ENCODE results near the gene POLH. TPM values are rescaled to one million over a fixed set of nuclear protein-coding genes. Genes with fewer than 3 reads are reported as not detected.
"Not testable (repeated sequence)": the region's sequence is repeated elsewhere in the genome, so short reads cannot be mapped to it uniquely, and the experiment has no call there.

The POLH gene
- total and polyA plus RNA-seq, 2 experiments from 2014 or later, result 5.1 to 7.4 TPM

DNA sequence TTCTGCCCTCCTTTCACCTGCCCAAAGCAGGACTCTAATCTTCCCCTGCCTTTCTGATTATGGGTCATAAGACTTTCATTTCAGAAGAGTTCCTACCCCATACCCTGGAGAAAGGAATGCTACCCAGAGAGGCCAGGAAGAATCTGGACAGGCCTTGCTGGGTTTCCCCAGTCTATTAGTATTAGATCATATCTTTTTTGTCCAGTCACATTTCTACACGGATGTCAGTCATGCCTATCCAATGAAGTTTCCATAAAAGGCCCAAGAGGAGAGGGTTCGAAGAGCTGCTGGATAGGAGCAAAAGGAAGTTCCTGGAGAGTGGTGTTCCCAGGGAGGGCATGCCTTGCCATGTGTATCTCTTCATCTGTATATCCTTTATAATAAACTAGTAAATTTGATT lies 3.2 kb downstream of the POLH start:
- Histone ChIP-seq H3K4me1 (ENCODE audit: insufficient read depth) (peaks cover 13% of the 10 kb centered on the region), H3K27ac (no peak overlapping the region), H3K4me3 (no peak overlapping the region), H3K9me2 (replicated peaks; ENCODE audit: insufficient read depth) (no peaks in the 10 kb centered on the region), H3K79me2 (peaks cover 49% of the 10 kb centered on the region), H3K27me3 (no peaks in the 10 kb centered on the region), H2AFZ (no peak overlapping the region), H4K20me1 (ENCODE audit: insufficient read depth, poor library complexity, severe bottlenecking) (no peaks in the 10 kb centered on the region), H3K4me2 (peak overlapping the region; percentile 24), H3K36me3 (replicated peaks; ENCODE audit: insufficient read depth, low read depth) (no peaks in the 10 kb centered on the region), H3K9me3 (ENCODE audit: low read depth) (no peaks in the 10 kb centered on the region)
- DNase-seq (ENCODE audit: low spot score), result no peak
- TF ChIP-seq EZH2 (IDR thresholded peaks at IDR 0.05; ENCODE audit: borderline replicate concordance), result no peak
- TF ChIP-seq EZH2phosphoT487 (IDR thresholded peaks at IDR 0.05; ENCODE audit: low read depth, severe bottlenecking, unreplicated experiment), result no peak
- TF ChIP-seq, protein P1, sequence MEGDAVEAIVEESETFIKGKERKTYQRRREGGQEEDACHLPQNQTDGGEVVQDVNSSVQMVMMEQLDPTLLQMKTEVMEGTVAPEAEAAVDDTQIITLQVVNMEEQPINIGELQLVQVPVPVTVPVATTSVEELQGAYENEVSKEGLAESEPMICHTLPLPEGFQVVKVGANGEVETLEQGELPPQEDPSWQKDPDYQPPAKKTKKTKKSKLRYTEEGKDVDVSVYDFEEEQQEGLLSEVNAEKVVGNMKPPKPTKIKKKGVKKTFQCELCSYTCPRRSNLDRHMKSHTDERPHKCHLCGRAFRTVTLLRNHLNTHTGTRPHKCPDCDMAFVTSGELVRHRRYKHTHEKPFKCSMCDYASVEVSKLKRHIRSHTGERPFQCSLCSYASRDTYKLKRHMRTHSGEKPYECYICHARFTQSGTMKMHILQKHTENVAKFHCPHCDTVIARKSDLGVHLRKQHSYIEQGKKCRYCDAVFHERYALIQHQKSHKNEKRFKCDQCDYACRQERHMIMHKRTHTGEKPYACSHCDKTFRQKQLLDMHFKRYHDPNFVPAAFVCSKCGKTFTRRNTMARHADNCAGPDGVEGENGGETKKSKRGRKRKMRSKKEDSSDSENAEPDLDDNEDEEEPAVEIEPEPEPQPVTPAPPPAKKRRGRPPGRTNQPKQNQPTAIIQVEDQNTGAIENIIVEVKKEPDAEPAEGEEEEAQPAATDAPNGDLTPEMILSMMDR (IDR thresholded peaks at IDR 0.05; ENCODE audit: poor library complexity), result no peak
- WGBS (ENCODE audit: low lambda C conversion rate, missing lambda C conversion rate), result 93% methylated on average over 2 of the region's 2 CpGs

DNA sequence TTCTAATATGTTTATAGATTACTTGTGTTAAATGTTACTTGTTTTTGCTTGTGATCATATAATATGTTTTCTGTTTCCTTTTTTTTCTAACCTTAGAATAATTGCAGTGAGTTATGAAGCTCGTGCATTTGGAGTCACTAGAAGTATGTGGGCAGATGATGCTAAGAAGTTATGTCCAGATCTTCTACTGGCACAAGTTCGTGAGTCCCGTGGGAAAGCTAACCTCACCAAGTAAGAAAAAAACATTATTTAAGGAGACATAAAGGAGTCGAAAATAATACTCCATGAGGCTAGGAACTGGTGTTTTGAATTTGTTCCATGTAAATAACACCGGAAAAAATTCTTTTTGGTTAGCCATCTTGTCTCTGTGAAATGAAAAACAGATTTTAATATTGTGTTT lies 6.9 kb downstream of the POLH start:
- Histone ChIP-seq H3K27me3 (no peaks in the 10 kb centered on the region), H3K4me2 (no peak overlapping the region)

DNA sequence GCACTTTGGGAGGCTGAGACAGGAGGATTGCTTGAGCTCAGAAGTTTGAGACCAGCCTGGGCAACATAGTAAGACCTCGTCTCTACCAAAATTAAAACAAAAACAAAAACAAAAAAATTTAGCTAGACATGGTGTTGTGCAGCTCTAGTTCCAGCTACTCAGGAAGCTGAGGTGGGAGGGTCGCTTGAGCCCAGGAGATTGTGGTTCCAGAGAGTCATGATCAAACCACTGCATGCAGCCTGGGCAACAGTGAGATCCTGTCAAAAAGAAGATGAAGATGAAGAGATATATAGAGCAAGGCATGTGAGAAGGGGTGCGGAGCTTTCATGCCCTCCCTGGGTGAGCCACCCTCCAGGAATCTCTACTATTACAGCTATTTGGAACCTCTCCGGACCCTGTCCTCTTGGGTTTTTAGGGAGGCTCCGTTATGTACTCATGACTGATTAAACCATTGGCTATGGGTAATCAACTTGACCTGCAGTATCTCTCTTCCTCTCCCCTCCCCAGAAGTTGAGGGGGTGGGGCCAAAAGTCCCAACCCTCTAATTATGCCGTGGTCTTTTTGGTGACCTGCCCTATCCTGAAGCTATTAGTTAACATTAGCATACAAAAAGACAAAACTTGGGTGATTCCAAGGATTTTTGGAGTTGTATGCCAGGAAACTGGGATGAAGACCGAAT lies 9.0 kb downstream of the POLH start:
- TF ChIP-seq, protein P1 (IDR thresholded peaks at IDR 0.05; ENCODE audit: poor library complexity), result no peak
- TF ChIP-seq EZH2phosphoT487 (IDR thresholded peaks at IDR 0.05; ENCODE audit: low read depth, severe bottlenecking, unreplicated experiment), result no peak
- no peak for TF ChIP-seq EZH2 (IDR thresholded peaks at IDR 0.05; ENCODE audit: borderline replicate concordance)

More for the DNA sequence above, 6.9 kb downstream of the POLH start:
- no peak for TF ChIP-seq EZH2 (IDR thresholded peaks at IDR 0.05; ENCODE audit: borderline replicate concordance)
- no peaks in the 10 kb centered on the region for H4K20me1 ChIP-seq (ENCODE audit: insufficient read depth, poor library complexity, severe bottlenecking)
- WGBS (ENCODE audit: low lambda C conversion rate, missing lambda C conversion rate), result 88% methylated on average over 5 of the region's 5 CpGs
- peaks cover 23% of the 10 kb centered on the region for H3K79me2 ChIP-seq
- H3K36me3 ChIP-seq (replicated peaks; ENCODE audit: insufficient read depth, low read depth), result no peaks in the 10 kb centered on the region
- H3K9me2 ChIP-seq (replicated peaks; ENCODE audit: insufficient read depth), result no peaks in the 10 kb centered on the region
- no peak overlapping the region for H3K27ac ChIP-seq
- H2AFZ ChIP-seq, result no peak overlapping the region
- peaks cover 6% of the 10 kb centered on the region for H3K4me1 ChIP-seq (ENCODE audit: insufficient read depth)
- H3K4me3 ChIP-seq, result no peak overlapping the region
- H3K9me3 ChIP-seq (ENCODE audit: low read depth), result no peaks in the 10 kb centered on the region
- no peak for DNase-seq (ENCODE audit: low spot score)

DNA sequence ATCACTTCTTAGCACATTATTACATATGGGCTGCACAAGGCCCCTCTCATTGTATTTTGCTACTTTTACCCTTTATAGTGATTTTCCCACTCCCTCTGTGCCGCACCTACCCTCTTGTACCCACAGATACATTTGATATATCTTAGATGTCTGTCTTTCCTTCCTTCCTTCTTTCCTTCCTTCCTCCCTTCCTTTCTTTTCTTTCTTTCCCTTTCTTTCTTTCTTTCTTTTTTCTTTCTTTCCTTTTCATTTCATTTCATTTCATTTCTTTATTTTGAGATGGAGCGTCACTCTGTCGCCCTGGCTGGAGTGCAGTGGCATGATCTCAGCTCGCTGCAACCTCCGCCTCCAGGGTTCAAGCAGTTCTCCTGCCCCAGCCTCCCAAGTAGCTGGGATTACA lies 12.2 kb downstream of the POLH start:
- TF ChIP-seq EZH2 (IDR thresholded peaks at IDR 0.05; ENCODE audit: borderline replicate concordance) (no peak), EZH2phosphoT487 (IDR thresholded peaks at IDR 0.05; ENCODE audit: low read depth, severe bottlenecking, unreplicated experiment) (no peak)
- TF ChIP-seq, protein P1 (IDR thresholded peaks at IDR 0.05; ENCODE audit: poor library complexity), result no peak
- peaks cover 5% of the 10 kb centered on the region for H3K79me2 ChIP-seq

More for the DNA sequence above, 9.0 kb downstream of the POLH start:
- Histone ChIP-seq H3K79me2 (peaks cover 7% of the 10 kb centered on the region), H3K4me3 (no peak overlapping the region), H3K9me2 (replicated peaks; ENCODE audit: insufficient read depth) (no peaks in the 10 kb centered on the region), H3K4me2 (no peak overlapping the region), H3K4me1 (ENCODE audit: insufficient read depth) (no peaks in the 10 kb centered on the region), H3K36me3 (replicated peaks; ENCODE audit: insufficient read depth, low read depth) (no peaks in the 10 kb centered on the region), H3K9me3 (ENCODE audit: low read depth) (no peaks in the 10 kb centered on the region), H3K27me3 (no peaks in the 10 kb centered on the region), H3K27ac (no peak overlapping the region), H4K20me1 (ENCODE audit: insufficient read depth, poor library complexity, severe bottlenecking) (no peaks in the 10 kb centered on the region), H2AFZ (no peak overlapping the region)
- 96% methylated on average over 7 of the region's 7 CpGs for WGBS (ENCODE audit: low lambda C conversion rate, missing lambda C conversion rate)
- no peak for DNase-seq (ENCODE audit: low spot score)

DNA sequence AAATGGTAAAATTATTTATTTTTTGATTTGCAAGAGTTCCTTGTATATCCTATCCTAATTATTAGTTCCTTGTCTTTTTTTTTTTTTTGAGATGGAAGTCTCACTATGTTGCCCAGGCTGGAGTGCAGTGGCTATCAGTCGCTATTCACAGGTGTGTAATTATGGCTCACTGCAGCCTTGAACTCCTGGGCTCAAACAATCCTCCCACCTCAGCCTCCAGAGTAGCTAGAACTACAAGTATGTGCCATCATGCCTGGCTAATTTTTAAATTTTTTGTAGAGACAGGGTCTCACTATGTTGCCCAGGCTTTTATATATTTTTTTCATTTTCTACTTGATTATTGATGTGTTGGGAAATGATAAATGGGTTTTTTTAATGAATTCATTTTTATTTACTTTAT lies 13.6 kb downstream of the POLH start:
- H4K20me1 ChIP-seq (ENCODE audit: insufficient read depth, poor library complexity, severe bottlenecking); H3K4me2 ChIP-seq; H3K27ac ChIP-seq; H3K4me3 ChIP-seq; H3K36me3 ChIP-seq (replicated peaks; ENCODE audit: insufficient read depth, low read depth); H3K9me2 ChIP-seq (replicated peaks; ENCODE audit: insufficient read depth); H2AFZ ChIP-seq; H3K4me1 ChIP-seq (ENCODE audit: insufficient read depth); H3K9me3 ChIP-seq (ENCODE audit: low read depth); DNase-seq (ENCODE audit: low spot score); H3K79me2 ChIP-seq; H3K27me3 ChIP-seq: not testable (repeated sequence)
- 90% methylated on average over 1 of the region's 1 CpG for WGBS (ENCODE audit: low lambda C conversion rate, missing lambda C conversion rate)

More for the DNA sequence above, 12.2 kb downstream of the POLH start:
- 98% methylated on average over 5 of the region's 5 CpGs for WGBS (ENCODE audit: low lambda C conversion rate, missing lambda C conversion rate)
- H4K20me1 ChIP-seq (ENCODE audit: insufficient read depth, poor library complexity, severe bottlenecking), result no peaks in the 10 kb centered on the region
- H3K4me1 ChIP-seq (ENCODE audit: insufficient read depth), result no peaks in the 10 kb centered on the region
- no peaks in the 10 kb centered on the region for H3K36me3 ChIP-seq (replicated peaks; ENCODE audit: insufficient read depth, low read depth)
- H3K9me2 ChIP-seq (replicated peaks; ENCODE audit: insufficient read depth), result no peaks in the 10 kb centered on the region
- no peaks in the 10 kb centered on the region for H3K27me3 ChIP-seq
- H2AFZ ChIP-seq, result no peak overlapping the region
- no peak overlapping the region for H3K4me3 ChIP-seq
- H3K4me2 ChIP-seq, result no peak overlapping the region
- no peak for DNase-seq (ENCODE audit: low spot score)
- H3K27ac ChIP-seq, result no peak overlapping the region
- no peaks in the 10 kb centered on the region for H3K9me3 ChIP-seq (ENCODE audit: low read depth)

All from hepatocyte (in vitro differentiated cells).